HepG2 (cell line): ENCODE measurements around the gene RNASE12. TPM values are rescaled to one million over a fixed set of nuclear protein-coding genes. Genes with fewer than 3 reads are reported as not detected.
A peak's percentile ranks its signal among the peaks of the same experiment; 100 is the strongest.

Experiments used
- HNRNPUL1 ChIP-seq: fragments of 200-400 bp; formaldehyde crosslinking; IDR thresholded peaks from 2 replicates; pipeline ENCODE4 v1.6.1; 2017; ENCODE audit warnings: low read depth, mild to moderate bottlenecking, low read length, moderate library complexity
- POLR2G ChIP-seq: fragments of 200-400 bp; formaldehyde crosslinking; IDR thresholded peaks from 2 replicates; pipeline ENCODE4 v1.6.1; 2018; ENCODE audit warnings: mild to moderate bottlenecking, low read depth, low read length, moderate library complexity
- REPIN1 ChIP-seq: sonication (generic); formaldehyde crosslinking; IDR thresholded peaks from 2 replicates; pipeline ENCODE4 v1.8.0; 2022; ENCODE audit warnings: missing genetic modification reagents, low read depth, mild to moderate bottlenecking, borderline replicate concordance
- SSRP1 ChIP-seq: IDR thresholded peaks from 2 replicates; pipeline ENCODE4 v1.6.1; 2016; ENCODE audit warnings: control low read depth
- ZBTB3 ChIP-seq: sonication (generic); formaldehyde crosslinking; IDR thresholded peaks from 2 replicates; pipeline ENCODE4 v1.4.0; 2020; ENCODE audit warnings: low read depth, mild to moderate bottlenecking, moderate library complexity, missing genetic modification reagents, borderline replicate concordance
- ZNF44 ChIP-seq: sonication (generic); formaldehyde crosslinking; IDR thresholded peaks from 2 replicates; pipeline ENCODE4 v1.5.1; 2020; ENCODE audit warnings: mild to moderate bottlenecking, missing genetic modification reagents
- ZNF530 ChIP-seq: sonication (generic); formaldehyde crosslinking; IDR thresholded peaks from 2 replicates; pipeline ENCODE4 v1.5.0; 2020; ENCODE audit warnings: low read depth, mild to moderate bottlenecking, missing genetic modification reagents
- ZNF569 ChIP-seq: sonication (generic); formaldehyde crosslinking; IDR thresholded peaks from 2 replicates; pipeline ENCODE4 v1.5.0; 2020; ENCODE audit warnings: mild to moderate bottlenecking, missing genetic modification reagents, moderate library complexity, borderline replicate concordance
- ZNF83 ChIP-seq: sonication (generic); formaldehyde crosslinking; IDR thresholded peaks from 2 replicates; pipeline ENCODE4 v1.4.0; 2020; ENCODE audit warnings: missing genetic modification reagents, mild to moderate bottlenecking, borderline replicate concordance
- polyA plus RNA-seq, 8 experiments: library from polyadenylated mRNA; depleted of rRNA in 3 of 8; stranded (reverse) in 7 of 8; unstranded in 1 of 8; fragments of >200 nt; fragmentation: Illumina TruSeq in 4 of 8; extraction: Trizol in 4 of 8; gene quantifications; 2 replicates each; pipeline versions ENCODE4 v1.2.1 to v1.2.3, GENCODE V29; 2011 to 2016; ENCODE audit warnings: low read depth in 4 of 8, missing spikeins in 1 of 8, mixed read lengths in 1 of 8; ENCODE audit not compliant: insufficient read depth in 1 of 8
- total RNA-seq, 5 experiments: library from RNA; depleted of rRNA; stranded (reverse); fragments of >200 nt; fragmentation: Illumina TruSeq; extraction: Trizol; gene quantifications; 2 replicates each; pipeline ENCODE4 v1.2.3, GENCODE V29; 2016; ENCODE audit warnings: low read depth in 1 of 5
- TF ChIP-seq, protein P1 (sequence below): IDR thresholded peaks from 2 replicates; pipeline ENCODE4 v1.6.1; 2012; ENCODE audit warnings: inconsistent platforms
- TF ChIP-seq, protein P2 (sequence below): sonication (generic); formaldehyde crosslinking; IDR thresholded peaks from 2 replicates; pipeline ENCODE4 v1.4.0; 2020; ENCODE audit warnings: missing genetic modification reagents
- TF ChIP-seq, protein P3 (sequence below): sonication (generic); formaldehyde crosslinking; IDR thresholded peaks from 2 replicates; pipeline ENCODE4 v1.9.0; 2021; ENCODE audit warnings: missing genetic modification reagents, borderline replicate concordance
- TF ChIP-seq, protein P4 (sequence below): sonication (generic); formaldehyde crosslinking; IDR thresholded peaks from 2 replicates; pipeline ENCODE4; 2020; ENCODE audit warnings: missing genetic modification reagents, mild to moderate bottlenecking, borderline replicate concordance
- TF ChIP-seq, protein P5 (sequence below): sonication (generic); formaldehyde crosslinking; IDR thresholded peaks from 2 replicates; pipeline ENCODE4 v1.8.1; 2023; ENCODE audit warnings: missing genetic modification reagents, mild to moderate bottlenecking, borderline replicate concordance
- TF ChIP-seq, protein P6 (sequence below): sonication (generic); formaldehyde crosslinking; IDR thresholded peaks from 2 replicates; pipeline ENCODE4 v1.8.1; 2022; ENCODE audit warnings: mild to moderate bottlenecking, missing genetic modification reagents

Gene RNASE12
- total and polyA plus RNA-seq, 2 of the 13 experiments (the other 11 are each of a cell fraction or from before 2014, with no cell fraction given), result not detected

DNA sequence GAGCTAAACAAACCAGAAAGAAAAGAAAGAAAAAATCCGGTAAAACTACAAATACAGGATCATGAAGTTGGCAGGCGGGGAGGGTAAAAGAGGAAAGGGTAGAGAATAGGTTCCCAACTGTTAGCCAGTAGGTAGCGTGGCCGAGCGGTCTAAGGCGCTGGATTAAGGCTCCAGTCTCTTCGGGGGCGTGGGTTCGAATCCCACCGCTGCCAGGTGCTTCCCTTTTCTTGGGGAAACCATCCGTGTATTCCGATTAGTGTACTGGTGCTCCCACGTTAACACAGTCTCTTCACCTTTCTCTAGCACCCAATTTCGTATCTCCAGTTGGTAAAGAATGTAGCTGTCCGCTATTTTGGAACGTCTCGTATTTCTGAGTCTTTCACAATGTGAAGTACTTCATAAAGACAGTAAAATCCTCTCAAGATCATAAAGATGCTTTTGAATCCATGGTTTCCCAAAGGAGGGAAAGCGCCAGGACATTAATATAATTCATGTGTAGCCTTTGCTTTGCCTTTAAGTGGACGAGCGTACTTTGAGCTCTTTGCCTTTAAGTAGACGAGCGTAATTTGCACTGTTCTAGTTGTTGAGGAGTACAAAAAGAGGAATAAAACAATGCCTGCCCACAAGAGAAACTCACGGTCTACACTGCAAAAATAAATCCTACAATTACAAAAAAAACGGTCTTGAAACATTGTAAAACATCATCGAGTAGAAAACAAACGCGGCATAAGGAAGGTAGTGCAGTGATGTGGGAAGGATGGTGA is 19.0 kb upstream of the RNASE12 start (continued):
- TF ChIP-seq, protein P1, sequence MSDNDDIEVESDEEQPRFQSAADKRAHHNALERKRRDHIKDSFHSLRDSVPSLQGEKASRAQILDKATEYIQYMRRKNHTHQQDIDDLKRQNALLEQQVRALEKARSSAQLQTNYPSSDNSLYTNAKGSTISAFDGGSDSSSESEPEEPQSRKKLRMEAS, result peak; percentile 51; the same call in 1 of the 2 replicates
- TF ChIP-seq, protein P2, sequence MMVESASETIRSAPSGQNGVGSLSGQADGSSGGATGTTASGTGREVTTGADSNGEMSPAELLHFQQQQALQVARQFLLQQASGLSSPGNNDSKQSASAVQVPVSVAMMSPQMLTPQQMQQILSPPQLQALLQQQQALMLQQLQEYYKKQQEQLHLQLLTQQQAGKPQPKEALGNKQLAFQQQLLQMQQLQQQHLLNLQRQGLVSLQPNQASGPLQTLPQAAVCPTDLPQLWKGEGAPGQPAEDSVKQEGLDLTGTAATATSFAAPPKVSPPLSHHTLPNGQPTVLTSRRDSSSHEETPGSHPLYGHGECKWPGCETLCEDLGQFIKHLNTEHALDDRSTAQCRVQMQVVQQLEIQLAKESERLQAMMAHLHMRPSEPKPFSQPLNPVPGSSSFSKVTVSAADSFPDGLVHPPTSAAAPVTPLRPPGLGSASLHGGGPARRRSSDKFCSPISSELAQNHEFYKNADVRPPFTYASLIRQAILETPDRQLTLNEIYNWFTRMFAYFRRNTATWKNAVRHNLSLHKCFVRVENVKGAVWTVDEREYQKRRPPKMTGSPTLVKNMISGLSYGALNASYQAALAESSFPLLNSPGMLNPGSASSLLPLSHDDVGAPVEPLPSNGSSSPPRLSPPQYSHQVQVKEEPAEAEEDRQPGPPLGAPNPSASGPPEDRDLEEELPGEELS (CRISPR knock-in tag), result 0 out of 2 replicates have a peak, but pooled peaks have one; percentile 38
- TF ChIP-seq HNRNPUL1, result no peak
- no peak for TF ChIP-seq ZNF530
- 0 out of 2 replicates have a peak, but pooled peaks have one; percentile 35 for TF ChIP-seq ZNF44 (CRISPR knock-in tag)
- no peak for TF ChIP-seq ZNF83
- TF ChIP-seq, protein P3, sequence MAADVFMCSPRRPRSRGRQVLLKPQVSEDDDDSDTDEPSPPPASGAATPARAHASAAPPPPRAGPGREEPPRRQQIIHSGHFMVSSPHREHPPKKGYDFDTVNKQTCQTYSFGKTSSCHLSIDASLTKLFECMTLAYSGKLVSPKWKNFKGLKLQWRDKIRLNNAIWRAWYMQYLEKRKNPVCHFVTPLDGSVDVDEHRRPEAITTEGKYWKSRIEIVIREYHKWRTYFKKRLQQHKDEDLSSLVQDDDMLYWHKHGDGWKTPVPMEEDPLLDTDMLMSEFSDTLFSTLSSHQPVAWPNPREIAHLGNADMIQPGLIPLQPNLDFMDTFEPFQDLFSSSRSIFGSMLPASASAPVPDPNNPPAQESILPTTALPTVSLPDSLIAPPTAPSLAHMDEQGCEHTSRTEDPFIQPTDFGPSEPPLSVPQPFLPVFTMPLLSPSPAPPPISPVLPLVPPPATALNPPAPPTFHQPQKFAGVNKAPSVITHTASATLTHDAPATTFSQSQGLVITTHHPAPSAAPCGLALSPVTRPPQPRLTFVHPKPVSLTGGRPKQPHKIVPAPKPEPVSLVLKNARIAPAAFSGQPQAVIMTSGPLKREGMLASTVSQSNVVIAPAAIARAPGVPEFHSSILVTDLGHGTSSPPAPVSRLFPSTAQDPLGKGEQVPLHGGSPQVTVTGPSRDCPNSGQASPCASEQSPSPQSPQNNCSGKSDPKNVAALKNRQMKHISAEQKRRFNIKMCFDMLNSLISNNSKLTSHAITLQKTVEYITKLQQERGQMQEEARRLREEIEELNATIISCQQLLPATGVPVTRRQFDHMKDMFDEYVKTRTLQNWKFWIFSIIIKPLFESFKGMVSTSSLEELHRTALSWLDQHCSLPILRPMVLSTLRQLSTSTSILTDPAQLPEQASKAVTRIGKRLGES (CRISPR knock-in tag), result no peak
- TF ChIP-seq ZNF569 (CRISPR knock-in tag), result no peak
- TF ChIP-seq SSRP1, result peak; percentile 100
- TF ChIP-seq, protein P4, sequence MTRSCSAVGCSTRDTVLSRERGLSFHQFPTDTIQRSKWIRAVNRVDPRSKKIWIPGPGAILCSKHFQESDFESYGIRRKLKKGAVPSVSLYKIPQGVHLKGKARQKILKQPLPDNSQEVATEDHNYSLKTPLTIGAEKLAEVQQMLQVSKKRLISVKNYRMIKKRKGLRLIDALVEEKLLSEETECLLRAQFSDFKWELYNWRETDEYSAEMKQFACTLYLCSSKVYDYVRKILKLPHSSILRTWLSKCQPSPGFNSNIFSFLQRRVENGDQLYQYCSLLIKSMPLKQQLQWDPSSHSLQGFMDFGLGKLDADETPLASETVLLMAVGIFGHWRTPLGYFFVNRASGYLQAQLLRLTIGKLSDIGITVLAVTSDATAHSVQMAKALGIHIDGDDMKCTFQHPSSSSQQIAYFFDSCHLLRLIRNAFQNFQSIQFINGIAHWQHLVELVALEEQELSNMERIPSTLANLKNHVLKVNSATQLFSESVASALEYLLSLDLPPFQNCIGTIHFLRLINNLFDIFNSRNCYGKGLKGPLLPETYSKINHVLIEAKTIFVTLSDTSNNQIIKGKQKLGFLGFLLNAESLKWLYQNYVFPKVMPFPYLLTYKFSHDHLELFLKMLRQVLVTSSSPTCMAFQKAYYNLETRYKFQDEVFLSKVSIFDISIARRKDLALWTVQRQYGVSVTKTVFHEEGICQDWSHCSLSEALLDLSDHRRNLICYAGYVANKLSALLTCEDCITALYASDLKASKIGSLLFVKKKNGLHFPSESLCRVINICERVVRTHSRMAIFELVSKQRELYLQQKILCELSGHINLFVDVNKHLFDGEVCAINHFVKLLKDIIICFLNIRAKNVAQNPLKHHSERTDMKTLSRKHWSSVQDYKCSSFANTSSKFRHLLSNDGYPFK (CRISPR knock-in tag), result peak; percentile 46; the same call in 1 of the 2 replicates
- TF ChIP-seq ZBTB3 (CRISPR knock-in tag), result peak; percentile 65; the same call in 1 of the 2 replicates
- peak; percentile 72; the same call in 1 of the 2 replicates for TF ChIP-seq REPIN1 (CRISPR knock-in tag)
- TF ChIP-seq, protein P5, sequence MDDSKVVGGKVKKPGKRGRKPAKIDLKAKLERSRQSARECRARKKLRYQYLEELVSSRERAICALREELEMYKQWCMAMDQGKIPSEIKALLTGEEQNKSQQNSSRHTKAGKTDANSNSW (CRISPR knock-in tag), result no peak
- TF ChIP-seq, protein P6, sequence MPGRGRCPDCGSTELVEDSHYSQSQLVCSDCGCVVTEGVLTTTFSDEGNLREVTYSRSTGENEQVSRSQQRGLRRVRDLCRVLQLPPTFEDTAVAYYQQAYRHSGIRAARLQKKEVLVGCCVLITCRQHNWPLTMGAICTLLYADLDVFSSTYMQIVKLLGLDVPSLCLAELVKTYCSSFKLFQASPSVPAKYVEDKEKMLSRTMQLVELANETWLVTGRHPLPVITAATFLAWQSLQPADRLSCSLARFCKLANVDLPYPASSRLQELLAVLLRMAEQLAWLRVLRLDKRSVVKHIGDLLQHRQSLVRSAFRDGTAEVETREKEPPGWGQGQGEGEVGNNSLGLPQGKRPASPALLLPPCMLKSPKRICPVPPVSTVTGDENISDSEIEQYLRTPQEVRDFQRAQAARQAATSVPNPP (CRISPR knock-in tag), result no peak
- TF ChIP-seq POLR2G, result no peak
